ENCODE data around the gene FAM180B. TPM values are rescaled to one million over a fixed set of nuclear protein-coding genes. Genes with fewer than 3 reads are reported as not detected.

The FAM180B gene
- total and polyA plus RNA-seq, 2 of the 8 experiments (the other 6 are each of a cell fraction or from before 2014, with no cell fraction given): 0.09 TPM; not detected in 1

DNA sequence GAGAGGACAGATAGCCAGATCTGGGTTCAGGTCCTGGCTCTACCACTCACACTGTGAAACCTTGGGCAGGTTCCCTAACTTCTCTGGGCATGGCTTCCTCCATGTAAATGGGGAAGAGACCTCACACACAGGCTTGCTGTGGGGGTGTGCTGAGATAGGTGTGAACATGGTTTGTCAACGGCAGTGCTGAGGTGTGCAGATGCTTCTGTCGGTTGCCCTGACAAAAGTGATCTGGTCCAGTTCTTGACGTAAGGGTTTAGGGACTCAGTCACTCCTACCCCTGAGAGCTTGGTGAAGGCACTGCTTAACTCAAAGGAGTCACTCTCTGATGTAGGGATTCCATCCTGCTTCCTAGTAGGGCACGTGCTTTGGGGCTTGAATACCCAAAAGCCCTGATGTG is 5.8 kb downstream of the FAM180B start (continued):
- TF ChIP-seq CEBPB (IDR thresholded peaks at IDR 0.05; ENCODE audit: low read depth, low read length) (no peak), ASH2L (IDR thresholded peaks at IDR 0.05; ENCODE audit: low read length) (no peak), POLR2A (IDR thresholded peaks at IDR 0.05; ENCODE audit: control extremely low read depth in 1 of 2, low read depth in 2 of 2, low read length in 2 of 2) (no peak), FOSL1 (IDR thresholded peaks at IDR 0.05; ENCODE audit: insufficient read depth, low read depth, low read length) (no peak)
- TF ChIP-seq, protein P1, sequence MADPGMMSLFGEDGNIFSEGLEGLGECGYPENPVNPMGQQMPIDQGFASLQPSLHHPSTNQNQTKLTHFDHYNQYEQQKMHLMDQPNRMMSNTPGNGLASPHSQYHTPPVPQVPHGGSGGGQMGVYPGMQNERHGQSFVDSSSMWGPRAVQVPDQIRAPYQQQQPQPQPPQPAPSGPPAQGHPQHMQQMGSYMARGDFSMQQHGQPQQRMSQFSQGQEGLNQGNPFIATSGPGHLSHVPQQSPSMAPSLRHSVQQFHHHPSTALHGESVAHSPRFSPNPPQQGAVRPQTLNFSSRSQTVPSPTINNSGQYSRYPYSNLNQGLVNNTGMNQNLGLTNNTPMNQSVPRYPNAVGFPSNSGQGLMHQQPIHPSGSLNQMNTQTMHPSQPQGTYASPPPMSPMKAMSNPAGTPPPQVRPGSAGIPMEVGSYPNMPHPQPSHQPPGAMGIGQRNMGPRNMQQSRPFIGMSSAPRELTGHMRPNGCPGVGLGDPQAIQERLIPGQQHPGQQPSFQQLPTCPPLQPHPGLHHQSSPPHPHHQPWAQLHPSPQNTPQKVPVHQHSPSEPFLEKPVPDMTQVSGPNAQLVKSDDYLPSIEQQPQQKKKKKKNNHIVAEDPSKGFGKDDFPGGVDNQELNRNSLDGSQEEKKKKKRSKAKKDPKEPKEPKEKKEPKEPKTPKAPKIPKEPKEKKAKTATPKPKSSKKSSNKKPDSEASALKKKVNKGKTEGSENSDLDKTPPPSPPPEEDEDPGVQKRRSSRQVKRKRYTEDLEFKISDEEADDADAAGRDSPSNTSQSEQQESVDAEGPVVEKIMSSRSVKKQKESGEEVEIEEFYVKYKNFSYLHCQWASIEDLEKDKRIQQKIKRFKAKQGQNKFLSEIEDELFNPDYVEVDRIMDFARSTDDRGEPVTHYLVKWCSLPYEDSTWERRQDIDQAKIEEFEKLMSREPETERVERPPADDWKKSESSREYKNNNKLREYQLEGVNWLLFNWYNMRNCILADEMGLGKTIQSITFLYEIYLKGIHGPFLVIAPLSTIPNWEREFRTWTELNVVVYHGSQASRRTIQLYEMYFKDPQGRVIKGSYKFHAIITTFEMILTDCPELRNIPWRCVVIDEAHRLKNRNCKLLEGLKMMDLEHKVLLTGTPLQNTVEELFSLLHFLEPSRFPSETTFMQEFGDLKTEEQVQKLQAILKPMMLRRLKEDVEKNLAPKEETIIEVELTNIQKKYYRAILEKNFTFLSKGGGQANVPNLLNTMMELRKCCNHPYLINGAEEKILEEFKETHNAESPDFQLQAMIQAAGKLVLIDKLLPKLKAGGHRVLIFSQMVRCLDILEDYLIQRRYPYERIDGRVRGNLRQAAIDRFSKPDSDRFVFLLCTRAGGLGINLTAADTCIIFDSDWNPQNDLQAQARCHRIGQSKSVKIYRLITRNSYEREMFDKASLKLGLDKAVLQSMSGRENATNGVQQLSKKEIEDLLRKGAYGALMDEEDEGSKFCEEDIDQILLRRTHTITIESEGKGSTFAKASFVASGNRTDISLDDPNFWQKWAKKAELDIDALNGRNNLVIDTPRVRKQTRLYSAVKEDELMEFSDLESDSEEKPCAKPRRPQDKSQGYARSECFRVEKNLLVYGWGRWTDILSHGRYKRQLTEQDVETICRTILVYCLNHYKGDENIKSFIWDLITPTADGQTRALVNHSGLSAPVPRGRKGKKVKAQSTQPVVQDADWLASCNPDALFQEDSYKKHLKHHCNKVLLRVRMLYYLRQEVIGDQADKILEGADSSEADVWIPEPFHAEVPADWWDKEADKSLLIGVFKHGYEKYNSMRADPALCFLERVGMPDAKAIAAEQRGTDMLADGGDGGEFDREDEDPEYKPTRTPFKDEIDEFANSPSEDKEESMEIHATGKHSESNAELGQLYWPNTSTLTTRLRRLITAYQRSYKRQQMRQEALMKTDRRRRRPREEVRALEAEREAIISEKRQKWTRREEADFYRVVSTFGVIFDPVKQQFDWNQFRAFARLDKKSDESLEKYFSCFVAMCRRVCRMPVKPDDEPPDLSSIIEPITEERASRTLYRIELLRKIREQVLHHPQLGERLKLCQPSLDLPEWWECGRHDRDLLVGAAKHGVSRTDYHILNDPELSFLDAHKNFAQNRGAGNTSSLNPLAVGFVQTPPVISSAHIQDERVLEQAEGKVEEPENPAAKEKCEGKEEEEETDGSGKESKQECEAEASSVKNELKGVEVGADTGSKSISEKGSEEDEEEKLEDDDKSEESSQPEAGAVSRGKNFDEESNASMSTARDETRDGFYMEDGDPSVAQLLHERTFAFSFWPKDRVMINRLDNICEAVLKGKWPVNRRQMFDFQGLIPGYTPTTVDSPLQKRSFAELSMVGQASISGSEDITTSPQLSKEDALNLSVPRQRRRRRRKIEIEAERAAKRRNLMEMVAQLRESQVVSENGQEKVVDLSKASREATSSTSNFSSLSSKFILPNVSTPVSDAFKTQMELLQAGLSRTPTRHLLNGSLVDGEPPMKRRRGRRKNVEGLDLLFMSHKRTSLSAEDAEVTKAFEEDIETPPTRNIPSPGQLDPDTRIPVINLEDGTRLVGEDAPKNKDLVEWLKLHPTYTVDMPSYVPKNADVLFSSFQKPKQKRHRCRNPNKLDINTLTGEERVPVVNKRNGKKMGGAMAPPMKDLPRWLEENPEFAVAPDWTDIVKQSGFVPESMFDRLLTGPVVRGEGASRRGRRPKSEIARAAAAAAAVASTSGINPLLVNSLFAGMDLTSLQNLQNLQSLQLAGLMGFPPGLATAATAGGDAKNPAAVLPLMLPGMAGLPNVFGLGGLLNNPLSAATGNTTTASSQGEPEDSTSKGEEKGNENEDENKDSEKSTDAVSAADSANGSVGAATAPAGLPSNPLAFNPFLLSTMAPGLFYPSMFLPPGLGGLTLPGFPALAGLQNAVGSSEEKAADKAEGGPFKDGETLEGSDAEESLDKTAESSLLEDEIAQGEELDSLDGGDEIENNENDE (IDR thresholded peaks at IDR 0.05; ENCODE audit: insufficient replicate concordance, low read length): no peak
